ENCODE data around the gene DPP6.

DNA sequence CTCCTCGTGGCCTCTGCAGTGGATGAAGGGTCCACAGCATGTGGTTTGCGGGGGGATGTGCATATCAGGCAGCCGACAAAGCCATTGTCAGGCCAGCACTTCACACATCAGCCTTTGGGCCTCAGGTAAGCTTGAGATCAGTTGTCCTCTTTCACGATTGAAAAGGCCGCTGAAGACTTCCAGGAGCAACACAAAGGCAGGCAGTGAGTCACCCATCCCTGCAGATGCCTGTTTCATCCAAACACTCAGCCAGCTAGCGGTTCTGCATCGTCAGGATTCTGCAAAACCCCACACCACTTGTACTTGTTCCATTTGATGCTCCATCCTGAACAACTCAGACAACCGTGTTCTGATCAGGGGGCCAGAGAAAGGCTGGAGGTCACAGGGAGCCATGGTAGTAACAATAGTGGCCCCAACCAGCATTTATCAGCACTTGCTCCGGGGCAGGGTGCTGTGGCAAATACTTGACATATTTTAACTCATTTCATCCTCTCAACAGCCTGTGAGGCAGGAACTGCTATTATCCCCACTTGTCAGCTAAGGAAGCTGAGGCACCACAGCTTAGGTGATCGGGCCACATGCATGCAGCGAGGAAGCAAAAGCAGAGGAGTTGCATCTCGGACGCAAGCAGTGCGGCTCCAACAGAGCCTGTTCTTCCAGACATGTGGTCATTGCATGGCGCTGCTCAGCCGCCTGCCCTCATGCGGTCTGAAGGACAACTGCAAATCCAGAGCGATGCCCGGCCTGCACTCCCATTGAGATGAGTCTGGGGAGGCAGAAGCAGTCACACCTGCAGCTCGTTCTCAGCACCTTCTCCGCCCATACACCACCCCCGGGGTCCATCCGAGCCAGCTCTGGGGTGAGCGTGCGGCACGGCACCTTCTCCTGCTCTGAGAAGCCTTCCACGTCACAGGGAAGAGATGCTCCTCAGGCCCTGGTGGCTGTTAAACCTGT is 805.8 kb downstream of the DPP6 start:
- TF ChIP-seq, protein P1, sequence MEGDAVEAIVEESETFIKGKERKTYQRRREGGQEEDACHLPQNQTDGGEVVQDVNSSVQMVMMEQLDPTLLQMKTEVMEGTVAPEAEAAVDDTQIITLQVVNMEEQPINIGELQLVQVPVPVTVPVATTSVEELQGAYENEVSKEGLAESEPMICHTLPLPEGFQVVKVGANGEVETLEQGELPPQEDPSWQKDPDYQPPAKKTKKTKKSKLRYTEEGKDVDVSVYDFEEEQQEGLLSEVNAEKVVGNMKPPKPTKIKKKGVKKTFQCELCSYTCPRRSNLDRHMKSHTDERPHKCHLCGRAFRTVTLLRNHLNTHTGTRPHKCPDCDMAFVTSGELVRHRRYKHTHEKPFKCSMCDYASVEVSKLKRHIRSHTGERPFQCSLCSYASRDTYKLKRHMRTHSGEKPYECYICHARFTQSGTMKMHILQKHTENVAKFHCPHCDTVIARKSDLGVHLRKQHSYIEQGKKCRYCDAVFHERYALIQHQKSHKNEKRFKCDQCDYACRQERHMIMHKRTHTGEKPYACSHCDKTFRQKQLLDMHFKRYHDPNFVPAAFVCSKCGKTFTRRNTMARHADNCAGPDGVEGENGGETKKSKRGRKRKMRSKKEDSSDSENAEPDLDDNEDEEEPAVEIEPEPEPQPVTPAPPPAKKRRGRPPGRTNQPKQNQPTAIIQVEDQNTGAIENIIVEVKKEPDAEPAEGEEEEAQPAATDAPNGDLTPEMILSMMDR (IDR thresholded peaks at IDR 0.05), result no peak
- TF ChIP-seq, protein P2, sequence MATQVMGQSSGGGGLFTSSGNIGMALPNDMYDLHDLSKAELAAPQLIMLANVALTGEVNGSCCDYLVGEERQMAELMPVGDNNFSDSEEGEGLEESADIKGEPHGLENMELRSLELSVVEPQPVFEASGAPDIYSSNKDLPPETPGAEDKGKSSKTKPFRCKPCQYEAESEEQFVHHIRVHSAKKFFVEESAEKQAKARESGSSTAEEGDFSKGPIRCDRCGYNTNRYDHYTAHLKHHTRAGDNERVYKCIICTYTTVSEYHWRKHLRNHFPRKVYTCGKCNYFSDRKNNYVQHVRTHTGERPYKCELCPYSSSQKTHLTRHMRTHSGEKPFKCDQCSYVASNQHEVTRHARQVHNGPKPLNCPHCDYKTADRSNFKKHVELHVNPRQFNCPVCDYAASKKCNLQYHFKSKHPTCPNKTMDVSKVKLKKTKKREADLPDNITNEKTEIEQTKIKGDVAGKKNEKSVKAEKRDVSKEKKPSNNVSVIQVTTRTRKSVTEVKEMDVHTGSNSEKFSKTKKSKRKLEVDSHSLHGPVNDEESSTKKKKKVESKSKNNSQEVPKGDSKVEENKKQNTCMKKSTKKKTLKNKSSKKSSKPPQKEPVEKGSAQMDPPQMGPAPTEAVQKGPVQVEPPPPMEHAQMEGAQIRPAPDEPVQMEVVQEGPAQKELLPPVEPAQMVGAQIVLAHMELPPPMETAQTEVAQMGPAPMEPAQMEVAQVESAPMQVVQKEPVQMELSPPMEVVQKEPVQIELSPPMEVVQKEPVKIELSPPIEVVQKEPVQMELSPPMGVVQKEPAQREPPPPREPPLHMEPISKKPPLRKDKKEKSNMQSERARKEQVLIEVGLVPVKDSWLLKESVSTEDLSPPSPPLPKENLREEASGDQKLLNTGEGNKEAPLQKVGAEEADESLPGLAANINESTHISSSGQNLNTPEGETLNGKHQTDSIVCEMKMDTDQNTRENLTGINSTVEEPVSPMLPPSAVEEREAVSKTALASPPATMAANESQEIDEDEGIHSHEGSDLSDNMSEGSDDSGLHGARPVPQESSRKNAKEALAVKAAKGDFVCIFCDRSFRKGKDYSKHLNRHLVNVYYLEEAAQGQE (IDR thresholded peaks at IDR 0.05; ENCODE audit: insufficient read depth in 1 of 2, low read depth in 2 of 2, low read length in 1 of 2), result no peak
- no peak for TF ChIP-seq POLR2AphosphoS5 (IDR thresholded peaks at IDR 0.05; ENCODE audit: low read depth, low read length)
- no peak for TF ChIP-seq SIN3A (IDR thresholded peaks at IDR 0.05; ENCODE audit: borderline replicate concordance, insufficient read depth, low read depth, low read length)
- TF ChIP-seq TCF7L2 (IDR thresholded peaks at IDR 0.05; ENCODE audit: low read depth, low read length), result no peak

All from Panc1 (cell line).